GM18520 (cell line): ENCODE measurements around the gene COL13A1.

Source experiments
- ATAC-seq: cut with Tn5 transposase; IDR thresholded peaks from one replicate; pipeline ENCODE4 v1.9.1; 2021; ENCODE audit not compliant: unreplicated experiment

The COL13A1 gene

DNA sequence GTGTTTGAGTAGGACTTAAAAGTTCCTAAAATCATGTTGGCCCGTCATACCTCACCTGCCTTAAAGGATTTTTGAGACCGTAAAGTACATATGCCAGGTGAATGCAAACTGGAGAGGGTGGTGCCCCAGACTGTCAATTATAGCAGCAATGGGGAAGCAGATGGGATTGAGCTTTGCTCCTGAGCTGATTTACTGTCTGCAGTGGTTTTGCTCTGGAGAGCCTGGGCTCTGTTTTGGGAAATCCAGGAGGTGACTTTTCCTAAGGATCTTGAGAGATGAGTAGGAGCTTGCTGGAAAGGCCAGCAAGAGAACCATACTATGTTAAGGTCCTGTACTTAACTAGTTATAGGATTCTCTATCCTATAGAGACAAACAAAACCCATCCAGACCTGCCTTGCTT, 43.0 kb downstream of the COL13A1 start:
- ATAC-seq: no peak

DNA sequence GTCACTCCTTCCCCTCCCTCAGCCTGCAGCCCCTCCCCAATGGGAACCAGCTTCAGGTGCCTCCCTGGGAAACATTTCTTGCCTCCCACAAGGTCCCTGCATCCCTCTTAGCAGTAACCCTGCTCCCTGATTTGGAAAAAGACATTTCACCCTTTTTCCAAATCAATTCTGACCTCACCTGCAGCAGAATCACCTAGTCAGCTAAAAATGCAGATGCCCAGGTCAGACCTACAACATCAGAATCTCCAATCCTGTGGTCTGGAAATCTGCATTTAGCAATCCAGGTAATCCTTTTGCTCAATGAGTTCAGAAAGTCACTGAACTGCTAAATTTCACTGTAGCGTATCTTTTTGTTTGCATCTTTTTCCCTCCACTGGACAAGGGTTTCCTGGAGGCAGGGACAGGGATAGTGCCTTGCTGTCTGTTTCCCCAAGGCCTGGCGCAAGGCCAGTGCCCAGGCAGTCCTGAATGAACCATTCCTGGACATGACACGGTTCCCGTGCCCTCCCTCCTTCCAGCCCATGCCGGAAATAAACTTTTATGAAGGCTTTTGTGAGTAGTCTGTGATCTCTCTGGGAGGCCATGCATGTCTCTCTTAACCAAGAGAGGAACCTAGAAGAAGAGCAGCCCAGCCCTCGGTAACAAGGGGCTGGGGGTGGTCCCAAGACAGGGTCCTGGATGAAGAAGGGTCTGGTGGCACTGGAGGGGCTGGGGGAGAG, 44.0 kb downstream of the COL13A1 start:
- ATAC-seq: no peak

DNA sequence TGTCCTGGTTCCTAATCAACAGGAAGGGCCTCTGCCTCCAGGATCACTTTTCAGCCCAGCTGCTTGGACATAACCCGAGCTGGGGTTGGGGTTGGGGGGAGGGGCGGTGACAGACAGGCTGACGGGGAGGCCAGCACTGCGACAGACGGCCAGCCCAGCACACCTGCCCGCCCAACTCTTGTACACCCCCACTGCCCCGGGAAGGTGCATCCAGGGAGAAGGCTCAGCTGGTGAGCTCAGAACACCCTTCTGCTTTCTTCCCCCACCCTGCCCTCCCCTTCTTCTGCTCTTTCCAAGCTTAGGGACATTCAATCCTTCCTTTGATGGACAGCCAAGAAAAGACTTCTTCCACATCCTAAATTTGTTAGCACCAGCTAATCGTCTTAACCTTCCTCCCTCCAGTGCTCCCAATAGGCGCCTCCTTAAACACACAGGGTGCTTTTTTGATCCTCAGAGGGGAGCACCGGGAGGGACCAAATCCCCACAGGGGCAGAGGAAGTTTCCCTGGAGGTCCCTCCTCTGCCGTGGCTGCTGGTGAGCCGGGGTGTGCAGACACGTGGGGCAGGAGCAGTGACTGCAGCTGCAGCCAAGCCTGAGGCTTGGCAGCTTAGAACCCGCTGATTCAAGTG, 44.7 kb downstream of the COL13A1 start:
- no peak for ATAC-seq

DNA sequence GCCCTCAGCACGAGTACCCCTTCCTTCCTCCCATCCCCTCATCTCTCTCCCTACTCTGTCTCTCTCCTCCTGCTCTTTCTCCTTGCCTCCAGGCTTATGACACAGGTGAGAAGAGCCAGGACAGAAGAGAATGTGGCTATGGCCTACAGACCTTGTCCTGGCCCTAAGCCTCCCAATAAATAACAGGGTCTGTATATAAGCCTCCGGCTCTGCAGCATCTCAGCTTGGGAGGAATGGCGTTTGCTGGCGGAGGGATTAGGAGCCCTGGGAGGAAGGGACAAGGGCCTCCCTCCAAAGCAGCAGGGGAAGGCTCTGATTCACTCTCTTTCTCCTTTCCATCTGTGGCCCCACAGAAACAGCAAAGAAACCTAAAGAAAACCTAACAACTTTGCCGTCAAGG, 45.8 kb downstream of the COL13A1 start:
- ATAC-seq: no peak

DNA sequence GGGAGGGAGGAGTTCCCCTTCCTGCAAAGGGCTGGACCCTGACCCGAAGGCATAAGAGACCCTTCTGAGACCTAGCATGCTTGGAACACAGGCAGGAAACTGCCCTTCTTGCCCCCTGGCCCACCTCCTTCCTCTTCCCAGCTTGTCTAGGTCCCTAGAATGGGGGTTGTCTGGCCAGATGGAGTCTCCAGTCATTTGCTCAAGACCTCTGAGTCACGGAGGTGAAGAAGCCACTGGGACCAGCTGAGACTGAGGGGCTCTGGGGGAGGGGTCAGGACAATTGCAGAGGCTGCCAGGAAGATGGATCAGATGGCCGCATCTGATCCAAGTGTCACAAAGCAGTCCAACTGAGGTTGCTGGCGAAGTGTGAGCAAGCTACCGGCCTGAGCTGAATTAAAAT, 46.2 kb downstream of the COL13A1 start:
- no peak for ATAC-seq

DNA sequence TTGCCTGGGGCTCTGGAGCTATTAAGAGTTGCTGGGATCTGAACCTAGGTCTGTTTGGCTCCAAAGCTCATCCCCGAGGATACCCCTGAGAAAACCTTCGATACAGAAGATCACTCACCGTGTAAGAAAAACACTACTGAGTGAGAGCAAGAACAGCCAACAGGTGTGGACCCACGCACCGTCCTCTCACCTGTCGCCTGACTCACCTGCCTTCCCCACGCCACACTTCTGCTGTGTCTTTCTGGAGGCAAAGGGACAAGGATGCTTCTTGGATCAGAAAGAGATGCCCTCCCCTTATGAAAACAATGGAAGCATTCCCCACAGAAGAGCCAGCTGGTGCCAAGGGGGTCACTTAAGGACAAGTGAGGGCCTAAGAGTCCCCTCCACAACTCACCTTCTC, 46.7 kb downstream of the COL13A1 start:
- no peak for ATAC-seq

DNA sequence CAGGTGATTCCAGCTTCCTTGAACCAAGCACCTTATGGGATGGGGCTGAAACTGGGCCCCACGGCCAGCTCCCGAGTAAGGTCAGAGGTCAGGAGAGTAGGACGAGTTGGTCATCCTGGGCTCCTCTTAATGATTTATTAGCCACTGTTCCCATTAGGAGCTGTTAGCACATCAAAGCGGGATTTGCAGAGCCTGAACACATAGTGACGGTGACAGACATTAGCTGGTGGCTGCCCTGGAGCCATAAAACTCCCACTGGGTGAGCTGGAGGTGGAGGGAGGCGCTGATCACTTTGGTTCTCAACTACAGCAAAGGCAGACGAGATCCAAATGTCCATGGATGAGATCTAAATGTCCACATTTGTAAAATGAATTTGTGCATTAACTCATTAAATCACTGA, 48.1 kb downstream of the COL13A1 start:
- ATAC-seq: no peak

DNA sequence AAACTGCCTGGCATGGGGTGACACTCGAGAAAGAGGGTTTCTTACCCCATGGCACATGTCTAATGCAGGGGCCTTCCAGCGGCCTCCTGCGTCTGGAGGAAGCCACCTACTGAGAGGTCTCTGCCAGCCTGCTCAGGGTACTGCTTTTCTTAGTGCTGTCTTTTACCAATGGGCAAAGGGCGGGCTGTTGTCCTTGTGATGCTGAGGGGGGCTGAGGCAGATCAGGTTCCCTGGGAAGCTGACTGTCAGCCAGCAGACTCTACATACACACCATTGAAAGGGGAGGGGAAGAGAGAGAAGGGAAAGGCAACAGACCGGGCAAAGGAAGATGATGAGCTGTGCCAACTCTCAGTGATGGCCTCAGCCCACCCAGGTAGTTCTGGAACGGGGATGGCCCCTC, 48.7 kb downstream of the COL13A1 start:
- ATAC-seq: no peak

DNA sequence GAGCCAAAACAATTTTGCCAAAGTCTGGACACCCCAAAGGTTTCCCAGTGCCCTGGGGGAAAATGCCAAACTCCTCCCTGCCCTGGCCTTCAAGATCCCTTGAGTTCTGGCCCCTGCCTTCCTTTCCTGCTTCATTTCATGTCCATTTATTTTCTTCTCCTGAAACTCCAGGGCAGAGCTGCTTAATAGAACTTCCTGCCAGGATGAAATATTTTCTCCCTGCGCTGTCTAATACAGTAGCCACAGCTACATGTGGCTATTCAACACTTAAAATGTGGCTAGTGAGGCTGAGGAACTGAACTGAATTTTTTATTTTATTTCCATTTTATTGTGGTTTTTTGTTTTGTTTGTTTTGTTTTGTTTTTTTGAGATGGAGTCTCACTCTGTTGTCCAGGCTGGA, 49.6 kb downstream of the COL13A1 start:
- no peak for ATAC-seq

DNA sequence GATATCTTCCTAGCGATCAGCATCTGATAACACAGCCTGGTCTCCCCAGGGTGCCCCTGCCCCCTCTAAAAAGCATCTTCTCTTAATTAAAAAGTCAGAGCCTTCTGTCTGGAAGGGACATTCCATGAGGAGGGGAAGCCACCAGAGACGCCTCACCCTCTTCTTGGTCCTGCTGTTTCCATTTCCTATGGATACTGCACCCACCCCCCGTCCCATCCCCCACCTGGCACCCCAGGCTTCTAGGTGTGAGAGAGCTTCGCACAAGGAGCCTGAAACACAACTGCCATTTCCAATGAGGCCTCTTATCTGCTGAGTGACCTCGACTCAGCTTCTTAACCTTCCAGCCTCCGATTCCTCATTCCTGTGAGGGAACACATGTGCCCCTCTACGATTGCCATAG, 51.4 kb downstream of the COL13A1 start:
- ATAC-seq: no peak

DNA sequence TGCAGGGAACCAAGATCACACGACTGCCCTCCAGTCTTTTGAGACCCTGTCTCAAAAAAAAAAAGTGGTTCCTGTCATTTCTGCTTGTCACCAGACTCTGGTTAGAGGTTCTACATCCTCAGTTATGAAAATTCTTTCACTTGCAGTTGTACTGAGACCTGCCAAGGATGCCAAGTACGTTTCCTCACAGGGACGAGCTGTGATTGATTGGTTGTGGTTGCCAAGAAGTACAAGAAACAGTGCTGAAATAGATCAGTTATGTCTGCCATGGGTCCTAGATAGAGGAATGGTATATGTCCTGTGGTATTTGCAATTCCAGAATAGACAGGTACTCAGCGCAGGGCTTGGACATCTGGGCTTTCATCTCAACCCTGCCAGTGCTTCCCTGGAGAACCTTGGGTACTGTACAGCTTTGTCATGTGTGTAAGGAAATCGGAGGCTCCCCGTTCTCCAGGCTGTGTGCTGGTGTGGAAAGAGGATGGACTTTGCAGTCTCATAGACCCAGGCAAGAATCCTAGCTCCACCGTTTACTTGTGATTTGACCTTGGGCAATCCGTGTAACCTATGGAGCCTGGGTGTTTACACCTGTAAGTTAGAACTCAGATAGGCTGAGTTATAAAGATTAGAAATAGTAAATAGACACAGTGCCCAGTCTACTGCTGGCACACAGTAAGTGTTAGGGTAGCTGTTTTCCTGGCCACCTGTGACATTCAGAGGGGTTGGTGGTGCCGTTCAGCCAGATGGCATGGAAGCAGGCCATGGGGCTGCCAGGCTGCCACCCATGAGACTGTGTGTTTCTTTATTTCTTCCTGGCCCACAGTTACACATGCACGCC, 53.0 kb downstream of the COL13A1 start:
- no peak for ATAC-seq

DNA sequence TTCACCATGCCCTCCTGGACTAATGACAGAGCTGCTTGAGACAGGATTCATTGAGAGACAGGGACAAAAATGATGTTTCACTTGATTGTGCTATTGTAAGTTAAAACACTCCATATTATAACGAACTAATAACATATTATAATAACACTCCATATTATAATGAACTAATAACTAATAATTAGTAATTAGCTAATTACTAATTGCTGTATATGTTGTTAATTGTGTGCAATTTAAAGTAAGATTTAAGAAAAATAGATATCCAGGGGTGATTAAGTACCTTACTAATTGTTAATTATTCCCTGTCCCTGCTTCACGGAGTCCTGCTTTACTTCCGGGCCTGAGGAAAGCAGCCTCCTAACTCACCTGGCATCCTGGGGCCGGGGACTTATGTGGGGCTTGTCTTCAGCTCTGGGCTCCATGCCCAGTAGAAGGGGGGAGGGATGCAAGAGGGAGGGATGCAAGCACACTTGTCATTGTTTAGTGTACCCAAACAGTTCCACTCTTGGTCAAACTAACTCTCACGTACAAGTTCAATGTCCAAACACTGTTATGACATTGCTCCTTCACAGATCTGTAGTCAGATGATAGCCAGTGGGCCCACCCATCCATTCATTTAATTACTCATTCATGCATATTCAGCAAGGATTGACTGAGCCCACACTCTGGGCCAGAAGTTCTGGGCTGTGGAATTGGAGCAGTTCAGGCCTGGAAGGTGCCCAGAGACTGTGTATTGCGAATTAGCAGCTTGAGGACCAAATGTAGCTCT, 53.8 kb downstream of the COL13A1 start:
- no peak for ATAC-seq

DNA sequence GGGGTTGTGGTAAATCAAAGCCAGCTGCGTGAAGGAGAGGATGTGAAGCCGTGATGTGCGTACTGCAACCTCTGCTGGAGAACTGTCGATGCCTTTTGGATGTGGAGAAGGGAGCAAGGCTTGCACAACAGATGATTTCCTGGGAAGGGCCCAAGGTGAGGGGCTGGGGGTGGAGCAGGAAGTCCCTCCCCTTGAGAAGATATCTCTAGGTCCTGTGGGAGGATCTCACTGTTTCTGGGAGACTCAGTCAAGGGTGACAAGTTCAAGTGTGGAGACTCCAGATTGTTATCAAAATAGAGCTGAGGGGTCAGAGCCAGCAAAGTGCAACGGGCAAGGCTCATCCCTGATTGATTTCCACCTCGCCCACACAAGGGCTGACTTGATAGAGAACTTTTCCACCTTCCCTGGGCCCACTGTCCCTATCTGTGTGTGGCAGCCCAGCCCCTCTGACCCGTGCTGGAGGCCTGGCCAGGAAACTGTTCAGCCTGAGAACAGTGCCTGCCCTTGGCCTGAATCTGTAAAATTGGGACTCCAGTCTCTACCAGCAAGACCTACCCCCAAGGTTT, 55.0 kb downstream of the COL13A1 start:
- ATAC-seq: no peak

DNA sequence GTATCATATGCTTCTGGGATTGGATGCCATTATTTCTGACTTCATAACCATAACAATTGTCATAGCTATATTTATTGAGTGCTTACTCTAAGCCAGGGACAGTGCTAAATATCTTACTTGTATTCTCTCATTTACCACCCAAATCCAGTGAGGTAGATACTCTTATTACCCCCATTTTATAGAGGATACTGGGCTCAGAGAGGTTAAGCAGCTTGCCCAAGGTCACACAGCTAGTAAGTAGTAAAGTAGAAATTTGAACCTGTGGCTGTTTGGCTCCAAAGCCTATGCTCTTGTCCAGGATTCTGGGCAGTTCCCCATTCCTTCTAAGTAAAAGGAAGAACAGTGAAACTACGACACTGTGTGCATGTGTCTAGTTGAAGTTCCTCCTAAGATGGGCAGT, 56.5 kb downstream of the COL13A1 start:
- no peak for ATAC-seq

DNA sequence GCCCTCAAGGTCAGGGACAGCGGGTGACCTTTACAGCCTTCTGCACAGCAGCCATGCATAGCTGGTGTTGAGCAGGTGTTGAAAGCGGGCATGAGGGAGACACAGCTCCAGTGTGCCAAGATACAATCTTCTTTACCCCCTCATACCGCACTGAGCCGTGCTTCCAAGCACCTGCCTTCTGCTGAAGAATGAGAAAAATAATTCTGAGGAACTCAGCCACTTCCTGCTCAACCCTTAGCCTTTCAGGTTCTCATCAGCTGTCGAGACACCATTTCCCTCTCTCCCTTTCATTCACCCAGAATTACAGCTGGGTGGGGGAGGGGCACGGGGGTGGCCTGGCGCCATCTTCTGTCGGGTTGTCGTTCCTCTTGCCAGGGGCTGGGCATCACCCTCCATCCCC, 58.6 kb downstream of the COL13A1 start:
- no peak for ATAC-seq

DNA sequence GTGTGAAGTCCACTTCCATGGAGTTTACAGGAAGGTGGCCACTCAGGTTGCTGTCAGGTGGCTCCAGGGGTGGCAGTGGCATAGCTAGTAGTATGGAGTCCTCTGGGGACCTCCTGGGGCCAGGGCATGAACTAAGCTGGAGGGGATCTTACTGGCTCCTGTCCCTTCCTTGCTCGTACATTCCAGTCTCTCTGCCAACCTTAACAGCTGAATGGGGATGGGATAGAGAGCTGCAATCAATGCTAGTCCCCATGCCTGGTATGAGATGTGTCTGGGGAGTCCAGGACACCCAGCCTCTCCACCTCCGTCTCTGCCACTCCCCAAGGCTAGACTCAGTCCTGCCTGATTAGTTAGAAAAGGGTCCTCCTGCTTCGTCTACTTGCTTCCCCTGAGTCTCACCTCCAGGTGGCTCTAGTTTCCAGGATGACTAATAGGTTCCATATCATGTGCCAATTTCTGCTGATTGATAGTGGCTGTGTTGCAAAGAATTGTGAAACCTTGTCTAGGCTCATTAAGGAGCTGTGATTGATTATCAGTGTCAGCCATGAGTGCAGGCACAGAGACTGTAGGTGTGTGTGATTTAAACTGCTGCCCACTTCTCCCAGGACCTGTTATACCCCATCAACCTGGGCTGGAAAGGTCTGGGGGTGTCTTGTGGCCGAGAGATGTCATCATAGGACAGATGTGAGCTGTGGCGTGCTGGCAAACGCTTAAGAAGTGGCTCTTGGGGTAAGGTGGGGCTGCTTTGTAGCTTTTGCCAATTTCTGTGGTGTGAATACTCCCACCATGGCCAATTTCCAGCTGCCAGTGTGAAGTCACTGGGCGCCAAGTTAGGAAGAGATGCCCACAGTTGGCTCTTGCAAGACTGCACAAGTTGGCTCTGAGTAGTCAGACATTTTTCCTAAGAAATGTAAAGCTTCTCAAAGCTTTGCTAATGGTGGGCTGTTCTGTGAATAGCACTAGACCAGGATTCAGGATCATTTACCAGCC, 59.8 kb downstream of the COL13A1 start:
- ATAC-seq: no peak

DNA sequence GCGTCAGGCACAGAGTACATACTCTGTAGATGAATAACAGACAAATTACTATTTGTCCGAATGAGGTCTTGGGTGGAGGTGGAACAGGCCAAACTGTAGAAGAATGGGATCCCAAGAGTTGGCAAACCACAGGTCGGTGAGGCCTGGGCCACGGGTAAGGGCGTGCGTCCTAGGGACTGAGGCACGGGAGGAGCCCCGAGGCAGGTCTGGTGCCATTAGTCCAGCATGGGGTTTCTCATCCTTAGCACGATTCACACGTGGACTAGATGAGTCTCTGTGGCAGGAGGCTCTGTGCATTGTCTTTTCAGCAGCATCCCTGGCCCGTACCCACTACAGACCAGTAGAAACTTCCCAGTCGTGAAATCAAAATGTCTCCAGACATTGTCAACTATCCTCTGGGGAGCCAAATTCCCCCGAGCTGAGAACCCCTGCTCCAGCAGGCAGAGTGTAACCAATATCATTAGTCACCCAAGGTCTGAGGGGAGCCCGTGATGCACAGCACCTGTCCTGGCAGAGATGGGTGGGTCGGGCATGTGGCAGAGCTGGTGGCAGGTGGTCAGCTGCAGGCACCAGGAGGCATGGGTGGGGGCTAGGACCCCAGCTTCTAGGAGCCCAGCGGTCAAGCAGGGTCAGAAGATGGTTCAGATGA, 61.3 kb downstream of the COL13A1 start:
- no peak for ATAC-seq

DNA sequence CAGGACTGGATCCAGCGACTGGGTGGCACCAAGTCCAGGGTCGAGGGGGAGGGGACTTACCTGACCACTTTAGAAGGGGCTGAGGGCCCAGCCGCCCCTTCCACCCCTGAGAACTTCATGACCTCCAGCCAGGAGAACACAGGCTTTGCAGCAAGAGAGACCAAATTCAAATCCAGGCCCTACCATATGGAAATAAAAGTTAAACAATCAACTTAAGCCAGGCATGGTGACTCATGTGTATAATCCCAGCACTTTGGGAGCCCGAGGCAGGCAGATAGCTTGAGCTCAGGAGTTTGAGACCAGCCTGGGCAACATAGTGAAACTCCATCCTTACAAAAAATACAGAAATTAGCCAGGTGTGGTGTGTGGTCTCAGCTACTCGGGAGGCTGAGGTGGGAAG, 61.9 kb downstream of the COL13A1 start:
- ATAC-seq: no peak

DNA sequence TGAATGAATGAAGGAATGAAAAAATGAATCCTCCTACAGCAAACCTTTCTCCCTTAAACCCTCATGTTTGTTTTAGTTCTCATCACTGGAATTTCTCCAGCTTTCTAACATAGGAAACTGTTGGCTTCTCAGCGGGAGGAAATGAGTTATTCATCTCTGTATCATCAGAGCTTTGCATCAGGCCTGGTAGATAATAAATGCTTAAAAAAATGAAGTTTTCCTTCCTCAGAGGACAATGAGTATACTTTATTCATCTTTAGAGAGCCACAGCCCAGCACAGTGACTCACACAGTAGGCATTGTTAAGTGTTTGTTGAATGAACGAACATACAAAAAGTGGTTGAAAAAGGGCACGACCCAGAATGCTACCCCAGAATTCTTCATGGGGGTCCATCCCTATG, 62.6 kb downstream of the COL13A1 start:
- no peak for ATAC-seq
